Measurements from ENCODE around the gene ANKH. TPM values are rescaled to one million over a fixed set of nuclear protein-coding genes. Genes with fewer than 3 reads are reported as not detected.

Gene ANKH
- total and polyA plus RNA-seq, 2 of the 13 experiments (the other 11 are each of a cell fraction or from before 2014, with no cell fraction given): 25.0 to 36.0 TPM

- TF ChIP-seq FOSL2 (CRISPR knock-in tag; IDR thresholded peaks at IDR 0.05) (no peak), BCL3 (CRISPR knock-in tag; IDR thresholded peaks at IDR 0.05) (no peak), SMARCE1 (IDR thresholded peaks at IDR 0.05; ENCODE audit: borderline replicate concordance) (no peak), EEA1 (CRISPR knock-in tag; IDR thresholded peaks at IDR 0.05; ENCODE audit: borderline replicate concordance) (no peak), IRF1 (CRISPR knock-in tag; IDR thresholded peaks at IDR 0.05; ENCODE audit: low read depth) (no peak), ZNF431 (CRISPR knock-in tag; IDR thresholded peaks at IDR 0.05; ENCODE audit: borderline replicate concordance, low read depth) (no peak), CEBPG (CRISPR knock-in tag; IDR thresholded peaks at IDR 0.05) (no peak), KLF11 (CRISPR knock-in tag; IDR thresholded peaks at IDR 0.05) (no peak), ZNF292 (CRISPR knock-in tag; IDR thresholded peaks at IDR 0.05; ENCODE audit: borderline replicate concordance, low read depth) (0 out of 2 replicates have a peak, but pooled peaks have one; percentile 23), ARID2 (CRISPR knock-in tag; IDR thresholded peaks at IDR 0.05; ENCODE audit: borderline replicate concordance) (no peak), TFDP1 (CRISPR knock-in tag; IDR thresholded peaks at IDR 0.05; ENCODE audit: borderline replicate concordance) (no peak), DBP (CRISPR knock-in tag; IDR thresholded peaks at IDR 0.05; ENCODE audit: not compliant biosample characterization) (no peak), ZNF557 (CRISPR knock-in tag; IDR thresholded peaks at IDR 0.05) (no peak), ZFAT (CRISPR knock-in tag; conservative IDR thresholded peaks at IDR 0.05) (no peak), PCBP2 (optimal IDR thresholded peaks at IDR 0.05; ENCODE audit: low read depth, low read length, poor library complexity, severe bottlenecking) (no peak), ARNT (IDR thresholded peaks at IDR 0.05) (no peak), POGK (CRISPR knock-in tag; conservative IDR thresholded peaks at IDR 0.05) (no peak), ZNF24 (IDR thresholded peaks at IDR 0.05) (peak; percentile 93), RFX3 (CRISPR knock-in tag; IDR thresholded peaks at IDR 0.05) (peak; percentile 87), GLMP (CRISPR knock-in tag; IDR thresholded peaks at IDR 0.05; ENCODE audit: borderline replicate concordance) (no peak), IRF9 (CRISPR knock-in tag; IDR thresholded peaks at IDR 0.05; ENCODE audit: borderline replicate concordance) (no peak), ZNF670 (CRISPR knock-in tag; IDR thresholded peaks at IDR 0.05; ENCODE audit: borderline replicate concordance) (no peak), MXI1 (IDR thresholded peaks at IDR 0.05; ENCODE audit: borderline replicate concordance, low read depth, low read length) (0 out of 3 replicates have a peak, but pooled peaks have one; percentile 28), SIX4 (CRISPR knock-in tag; IDR thresholded peaks at IDR 0.05) (no peak)
These were observed 98.0 kb downstream of the ANKH start (continued) for GRCh38 chr5:14773588-14773987.
